ENCODE results near the gene LRMDA. TPM values are rescaled to one million over a fixed set of nuclear protein-coding genes. Genes with fewer than 3 reads are reported as not detected.

The LRMDA gene
- total RNA-seq, 4 donors from 2014 or later: 7.3 to 20.1 (median 8.4) TPM

DNA sequence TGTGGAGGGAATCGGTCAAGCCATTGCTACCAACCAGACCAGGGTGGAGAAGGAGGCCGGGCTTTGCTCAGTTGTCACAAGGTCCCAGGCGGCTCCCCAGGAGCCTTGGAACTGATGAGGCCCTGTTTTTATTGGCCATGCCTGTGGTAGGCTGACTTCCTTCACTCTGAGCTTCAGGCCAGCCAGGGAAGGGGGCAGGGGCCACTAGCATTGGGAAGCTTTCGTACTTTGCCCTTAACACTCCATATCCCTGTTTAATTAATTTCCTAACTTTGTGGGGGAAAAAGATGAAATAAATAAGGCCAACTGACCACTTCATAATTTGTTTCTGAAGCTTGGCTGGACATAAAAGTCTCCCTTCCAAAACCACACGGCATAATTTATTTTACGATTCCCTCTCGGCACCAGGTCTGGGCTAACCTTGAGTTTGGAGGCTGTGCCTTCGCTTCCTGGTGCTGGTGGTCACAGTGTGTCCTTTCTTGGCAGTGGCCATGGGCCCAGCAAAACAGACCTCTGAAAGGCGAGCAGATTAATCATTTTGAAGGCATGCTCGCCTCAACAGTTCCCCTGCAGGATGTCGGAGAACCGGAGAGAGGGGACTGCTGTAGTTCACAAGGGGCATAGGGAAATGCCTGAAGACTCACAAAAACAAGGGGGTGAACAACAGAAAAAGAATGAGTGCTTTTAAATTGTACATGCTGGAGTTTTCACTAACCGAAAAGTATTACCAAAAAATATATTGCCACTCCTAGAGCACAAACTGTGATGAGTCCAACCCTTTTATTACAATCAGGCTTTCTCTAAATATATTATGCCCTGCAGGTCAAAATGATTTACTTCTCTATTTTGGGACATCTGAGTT lies 966.0 kb downstream of the LRMDA start:
- Histone ChIP-seq H3K36me3 (no peaks in the 10 kb centered on the region), H3K27me3 (no peaks in the 10 kb centered on the region), H3K9me3 (no peaks in the 10 kb centered on the region), H3K4me3 (no peak overlapping the region), H3K4me1 (peaks cover 0 to 49% (median 4%) of the 10 kb centered on the region in 3 donors), H3K27ac (peak overlapping the region; percentile 51 to 79 (median 70))
- ATAC-seq: peak; percentile 72
- WGBS, 2 donors (ENCODE audit: low coverage in 1 of 2): 41 to 44% methylated on average over 6 to 7 of the region's 13 CpGs
- no peak for TF ChIP-seq EP300 (IDR thresholded peaks at IDR 0.05)
- TF ChIP-seq, protein P1, sequence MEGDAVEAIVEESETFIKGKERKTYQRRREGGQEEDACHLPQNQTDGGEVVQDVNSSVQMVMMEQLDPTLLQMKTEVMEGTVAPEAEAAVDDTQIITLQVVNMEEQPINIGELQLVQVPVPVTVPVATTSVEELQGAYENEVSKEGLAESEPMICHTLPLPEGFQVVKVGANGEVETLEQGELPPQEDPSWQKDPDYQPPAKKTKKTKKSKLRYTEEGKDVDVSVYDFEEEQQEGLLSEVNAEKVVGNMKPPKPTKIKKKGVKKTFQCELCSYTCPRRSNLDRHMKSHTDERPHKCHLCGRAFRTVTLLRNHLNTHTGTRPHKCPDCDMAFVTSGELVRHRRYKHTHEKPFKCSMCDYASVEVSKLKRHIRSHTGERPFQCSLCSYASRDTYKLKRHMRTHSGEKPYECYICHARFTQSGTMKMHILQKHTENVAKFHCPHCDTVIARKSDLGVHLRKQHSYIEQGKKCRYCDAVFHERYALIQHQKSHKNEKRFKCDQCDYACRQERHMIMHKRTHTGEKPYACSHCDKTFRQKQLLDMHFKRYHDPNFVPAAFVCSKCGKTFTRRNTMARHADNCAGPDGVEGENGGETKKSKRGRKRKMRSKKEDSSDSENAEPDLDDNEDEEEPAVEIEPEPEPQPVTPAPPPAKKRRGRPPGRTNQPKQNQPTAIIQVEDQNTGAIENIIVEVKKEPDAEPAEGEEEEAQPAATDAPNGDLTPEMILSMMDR (IDR thresholded peaks at IDR 0.05): peak in 2 of 4 experiments; percentile 6 to 10
- no peak for TF ChIP-seq POLR2A (IDR thresholded peaks at IDR 0.05)
- TF ChIP-seq POLR2AphosphoS5 (IDR thresholded peaks at IDR 0.05): no peak

DNA sequence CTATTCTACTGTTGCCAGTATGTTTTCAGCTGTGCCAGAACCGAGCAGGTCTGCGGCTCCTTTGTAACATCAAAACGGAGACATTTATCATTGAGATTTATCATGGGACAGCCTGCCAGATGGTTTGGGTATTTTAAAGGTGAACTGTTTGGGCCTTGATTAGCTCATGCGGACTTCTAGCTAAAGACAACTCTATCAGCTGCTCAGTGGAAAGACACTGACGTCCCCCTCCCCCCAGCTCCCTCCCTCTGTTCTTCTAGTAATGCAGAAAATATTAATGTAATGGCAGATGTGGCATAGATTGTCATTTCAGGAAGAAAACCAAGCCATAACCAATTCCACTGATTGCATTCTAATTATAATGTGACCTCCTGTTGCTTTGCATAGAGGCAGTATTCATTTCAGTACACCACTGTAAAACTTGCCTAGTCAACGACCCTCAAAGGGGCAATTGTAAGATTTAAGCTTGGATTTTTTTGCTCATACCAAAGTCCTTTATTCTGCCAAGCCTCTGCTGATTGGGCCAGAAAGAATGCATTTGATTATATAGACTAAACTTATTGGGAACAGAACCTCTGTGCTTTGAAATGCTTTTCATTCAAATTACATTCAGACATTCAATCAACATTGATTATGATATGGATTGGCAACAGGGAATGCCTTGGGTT lies 966.8 kb downstream of the LRMDA start:
- Histone ChIP-seq H3K27ac (peak overlapping the region in 3 of 4 donors; percentile 66 to 79 (median 75)), H3K4me3 (no peak overlapping the region), H3K9me3 (no peaks in the 10 kb centered on the region), H3K4me1 (peaks cover 0 to 49% (median 4%) of the 10 kb centered on the region in 3 donors), H3K36me3 (no peaks in the 10 kb centered on the region), H3K27me3 (no peaks in the 10 kb centered on the region)
- ATAC-seq: no peak
- WGBS, 2 donors (ENCODE audit: low coverage in 1 of 2): 32 to 49% methylated on average over 4 to 6 of the region's 6 CpGs
- TF ChIP-seq, protein P1 (IDR thresholded peaks at IDR 0.05): no peak
- no peak for TF ChIP-seq EP300 (IDR thresholded peaks at IDR 0.05)
- no peak for TF ChIP-seq POLR2AphosphoS5 (IDR thresholded peaks at IDR 0.05)
- no peak for TF ChIP-seq POLR2A (IDR thresholded peaks at IDR 0.05)

DNA sequence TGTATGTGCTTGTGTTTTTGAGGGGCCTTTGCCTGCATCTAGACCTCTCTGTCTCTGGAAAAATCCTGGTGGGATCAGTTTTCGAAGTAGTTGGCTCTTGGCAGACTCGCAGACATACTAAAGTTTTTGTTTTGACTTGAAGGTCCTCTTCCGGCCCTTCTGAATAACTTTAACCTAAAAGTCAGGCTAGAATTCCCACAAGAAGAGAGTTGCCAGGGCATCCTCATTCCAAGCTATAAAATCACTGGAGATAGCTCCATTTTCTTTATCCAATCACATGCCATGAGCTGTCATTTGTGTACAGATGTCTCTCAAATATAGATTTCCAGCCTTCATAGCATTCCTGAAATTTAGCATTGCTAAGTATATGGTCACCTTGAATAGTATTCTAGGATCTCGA lies 967.8 kb downstream of the LRMDA start:
- no peaks in the 10 kb centered on the region for H3K9me3 ChIP-seq
- no peak for TF ChIP-seq EP300 (IDR thresholded peaks at IDR 0.05)
- TF ChIP-seq, protein P1 (IDR thresholded peaks at IDR 0.05): no peak
- TF ChIP-seq POLR2A (IDR thresholded peaks at IDR 0.05): no peak
- TF ChIP-seq POLR2AphosphoS5 (IDR thresholded peaks at IDR 0.05): no peak
- no peaks in the 10 kb centered on the region for H3K27me3 ChIP-seq
- no peak overlapping the region for H3K4me3 ChIP-seq
- no peak overlapping the region for H3K27ac ChIP-seq
- peaks cover 0 to 41% (median 4%) of the 10 kb centered on the region in 3 donors for H3K4me1 ChIP-seq
- no peak for ATAC-seq
- no peaks in the 10 kb centered on the region for H3K36me3 ChIP-seq
- 87 to 95% methylated on average over 4 of the region's 4 CpGs for whole genome bisulfite sequencing, 2 donors (ENCODE audit: low coverage in 1 of 2)

- Histone ChIP-seq H3K9me3 (peaks cover 0 to 6% (median 0%) of the 10 kb centered on the region in 3 donors), H3K36me3 (no peaks in the 10 kb centered on the region), H3K27me3 (no peaks in the 10 kb centered on the region), H3K4me1 (peaks cover 0 to 28% (median 2%) of the 10 kb centered on the region in 3 donors), H3K4me3 (no peak overlapping the region), H3K27ac (no peak overlapping the region)
- ATAC-seq: no peak
- TF ChIP-seq EP300 (IDR thresholded peaks at IDR 0.05) (no peak), POLR2AphosphoS5 (IDR thresholded peaks at IDR 0.05) (no peak), POLR2A (IDR thresholded peaks at IDR 0.05) (no peak)
- TF ChIP-seq, protein P1 (IDR thresholded peaks at IDR 0.05): no peak
- 80 to 93% methylated on average over 1 to 3 of the region's 3 CpGs for WGBS, 2 donors (ENCODE audit: low coverage in 1 of 2)
These were observed 969.6 kb downstream of the LRMDA start for GRCh38 chr10:76401006-76401405.
